Thoracic aorta (tissue), 2 donors: ENCODE results near the gene RAB3GAP2. TPM values are rescaled to one million over a fixed set of nuclear protein-coding genes. Genes with fewer than 3 reads are reported as not detected.

ENCODE experiments used
- ATAC-seq: fragments of 150-250 bp; one replicate; pipeline ENCODE4 v1.8.0; 2017; ENCODE audit warnings: low read depth; ENCODE audit not compliant: insufficient number of reproducible peaks, low FRiP score
- DNase-seq: peaks from one replicate; pipeline ENCODE4 v3.0.0-alpha.2; 2020; ENCODE audit warnings: low spot score
- H3K27ac ChIP-seq, 2 donors: fragments of 200-600 bp; sonication (generic); 1 replicate in 1 of 2; 2 replicates in 1 of 2; pipeline ENCODE4 v1.5.1; 2016; ENCODE audit warnings: mild to moderate bottlenecking in 2 of 2, moderate library complexity in 2 of 2
- H3K27me3 ChIP-seq: fragments of 200-600 bp; sonication (generic); replicated peaks from 2 replicates; pipeline ENCODE4 v1.6.0; 2016; ENCODE audit warnings: mild to moderate bottlenecking; ENCODE audit not compliant: insufficient read depth
- H3K36me3 ChIP-seq: fragments of 200-600 bp; sonication (generic); one replicate; pipeline ENCODE4 v1.5.1; 2016
- H3K4me1 ChIP-seq, 2 donors: fragments of 200-600 bp; sonication (generic); 1 replicate in 1 of 2; 2 replicates in 1 of 2; pipeline versions ENCODE4 v1.5.1 to v1.6.0; 2016; ENCODE audit warnings: low read depth in 2 of 2, mild to moderate bottlenecking in 1 of 2; ENCODE audit not compliant: control insufficient read depth in 1 of 2
- H3K4me3 ChIP-seq: fragments of 200-600 bp; sonication (generic); 2 replicates; pipeline ENCODE4 v1.5.1; 2016; ENCODE audit warnings: mild to moderate bottlenecking
- H3K9me3 ChIP-seq: fragments of 200-600 bp; sonication (generic); 2 replicates; pipeline ENCODE4 v1.5.1; 2016
- CTCF ChIP-seq: fragments of 200-600 bp; sonication (generic); IDR thresholded peaks from one replicate; pipeline ENCODE4 v1.5.1; 2019; ENCODE audit warnings: antibody characterized with exemption
- total RNA-seq, 2 donors: library from RNA; depleted of rRNA; stranded (reverse); fragments of >200 nt; gene quantifications; one replicate each; pipeline versions ENCODE4 v1.1.0 to v1.2.3, GENCODE V29; 2016

The RAB3GAP2 gene
- total RNA-seq, 2 donors from 2014 or later: 22.5 to 37.9 TPM

GRCh38 chr1:220306339-220306738 is 34.1 kb upstream of the RAB3GAP2 start:
- no peak overlapping the region for H3K4me3 ChIP-seq
- TF ChIP-seq CTCF: no peak
- no peaks in the 10 kb centered on the region for H3K9me3 ChIP-seq
- H3K27ac ChIP-seq: no peak overlapping the region
- H3K27me3 ChIP-seq: no peaks in the 10 kb centered on the region
- no peaks in the 10 kb centered on the region for H3K36me3 ChIP-seq
- DNase-seq (no peak), ATAC-seq (no peak)
- H3K4me1 ChIP-seq: peaks cover 2 to 5% of the 10 kb centered on the region in 2 donors

GRCh38 chr1:220303871-220304270 is 31.6 kb upstream of the RAB3GAP2 start:
- no peaks in the 10 kb centered on the region for H3K27me3 ChIP-seq
- no peak for DNase-seq
- no peak for ATAC-seq
- peaks cover 10 to 17% of the 10 kb centered on the region in 2 donors for H3K4me1 ChIP-seq
- no peak overlapping the region for H3K4me3 ChIP-seq
- no peak for TF ChIP-seq CTCF
- H3K36me3 ChIP-seq: no peaks in the 10 kb centered on the region
- H3K9me3 ChIP-seq: no peaks in the 10 kb centered on the region
- H3K27ac ChIP-seq: no peak overlapping the region

GRCh38 chr1:220301630-220302029 is 29.4 kb upstream of the RAB3GAP2 start:
- H3K27ac ChIP-seq: peak overlapping the region in 1 of 2 donors; percentile 13
- no peaks in the 10 kb centered on the region for H3K27me3 ChIP-seq
- H3K36me3 ChIP-seq: no peaks in the 10 kb centered on the region
- TF ChIP-seq CTCF: no peak
- DNase-seq (no peak), ATAC-seq (no peak)
- no peaks in the 10 kb centered on the region for H3K9me3 ChIP-seq
- H3K4me3 ChIP-seq: no peak overlapping the region
- peaks cover 10 to 17% of the 10 kb centered on the region in 2 donors for H3K4me1 ChIP-seq

GRCh38 chr1:220300442-220301121 is 28.3 kb upstream of the RAB3GAP2 start:
- Histone ChIP-seq H3K27ac (peak overlapping the region; percentile 69 to 72), H3K27me3 (no peaks in the 10 kb centered on the region), H3K4me1 (peaks cover 10 to 17% of the 10 kb centered on the region in 2 donors), H3K36me3 (no peaks in the 10 kb centered on the region), H3K4me3 (peak overlapping the region; percentile 48), H3K9me3 (no peaks in the 10 kb centered on the region)
- DNase-seq: peak; percentile 71
- TF ChIP-seq CTCF: no peak
- peak; percentile 94 for ATAC-seq

- H3K27ac ChIP-seq: no peak overlapping the region
- no peaks in the 10 kb centered on the region for H3K27me3 ChIP-seq
- TF ChIP-seq CTCF: no peak
- H3K9me3 ChIP-seq: no peaks in the 10 kb centered on the region
- H3K4me1 ChIP-seq: peaks cover 10 to 17% of the 10 kb centered on the region in 2 donors
- ATAC-seq (no peak), DNase-seq (no peak)
- no peak overlapping the region for H3K4me3 ChIP-seq
- no peaks in the 10 kb centered on the region for H3K36me3 ChIP-seq
Observed at GRCh38 chr1:220299337-220299736, 27.1 kb upstream of the RAB3GAP2 start.
